Right atrium auricular region (tissue), 2 donors: Measurements from ENCODE around the gene CCDC92B. TPM values are rescaled to one million over a fixed set of nuclear protein-coding genes. Genes with fewer than 3 reads are reported as not detected.
A peak's percentile ranks its signal among the peaks of the same experiment; 100 is the strongest.
"Not testable (repeated sequence)": the region's sequence is repeated elsewhere in the genome, so short reads cannot be mapped to it uniquely, and the experiment has no call there.

Source experiments
- DNase-seq: peaks from one replicate; pipeline ENCODE4 v3.0.0-alpha.2; 2019; ENCODE audit warnings: low spot score
- H3K27ac ChIP-seq, 2 donors: fragments of 200-600 bp; sonication (generic); 1 replicate in 1 of 2; 2 replicates in 1 of 2; pipeline ENCODE4 v1.5.1; 2016 to 2019
- H3K27me3 ChIP-seq, 2 donors: fragments of 200-600 bp; sonication (generic); one replicate each; pipeline versions ENCODE4 v1.5.1 to v1.6.0; 2017 to 2019
- H3K36me3 ChIP-seq: fragments of 200-600 bp; sonication (generic); one replicate; pipeline ENCODE4 v1.5.1; 2016
- H3K4me1 ChIP-seq, 2 donors: fragments of 200-600 bp; sonication (generic); one replicate each; pipeline versions ENCODE4 v1.5.1 to v1.6.0; 2017 to 2019
- H3K4me3 ChIP-seq, 2 donors: fragments of 200-600 bp; sonication (generic); 1 replicate in 1 of 2; 2 replicates in 1 of 2; pipeline ENCODE4 v1.5.1; 2017 to 2019; ENCODE audit warnings: mild to moderate bottlenecking in 1 of 2, moderate library complexity in 1 of 2
- H3K9me3 ChIP-seq, 2 donors: fragments of 200-600 bp; sonication (generic); one replicate each; pipeline ENCODE4 v1.5.1; 2019
- total RNA-seq, 2 donors: library from RNA; depleted of rRNA; stranded (reverse); fragments of >200 nt; gene quantifications; one replicate each; pipeline ENCODE4 v1.1.0, GENCODE V29; 2016
- TF ChIP-seq, protein P1 (sequence below), 2 donors: fragments of 200-600 bp; sonication (generic); IDR thresholded peaks; one replicate each; pipeline ENCODE4 v1.5.1; 2019; ENCODE audit warnings: antibody characterized with exemption in 2 of 2

The CCDC92B gene
- total RNA-seq, 2 donors from 2014 or later = not detected

- Histone ChIP-seq H3K27ac (peak overlapping the region in 1 of 2 donors; percentile 35), H3K9me3 (no peaks in the 10 kb centered on the region), H3K4me1 (peaks cover 0 to 7% of the 10 kb centered on the region in 2 donors), H3K36me3 (no peaks in the 10 kb centered on the region), H3K27me3 (no peaks in the 10 kb centered on the region), H3K4me3 (no peak overlapping the region)
- TF ChIP-seq, protein P1, sequence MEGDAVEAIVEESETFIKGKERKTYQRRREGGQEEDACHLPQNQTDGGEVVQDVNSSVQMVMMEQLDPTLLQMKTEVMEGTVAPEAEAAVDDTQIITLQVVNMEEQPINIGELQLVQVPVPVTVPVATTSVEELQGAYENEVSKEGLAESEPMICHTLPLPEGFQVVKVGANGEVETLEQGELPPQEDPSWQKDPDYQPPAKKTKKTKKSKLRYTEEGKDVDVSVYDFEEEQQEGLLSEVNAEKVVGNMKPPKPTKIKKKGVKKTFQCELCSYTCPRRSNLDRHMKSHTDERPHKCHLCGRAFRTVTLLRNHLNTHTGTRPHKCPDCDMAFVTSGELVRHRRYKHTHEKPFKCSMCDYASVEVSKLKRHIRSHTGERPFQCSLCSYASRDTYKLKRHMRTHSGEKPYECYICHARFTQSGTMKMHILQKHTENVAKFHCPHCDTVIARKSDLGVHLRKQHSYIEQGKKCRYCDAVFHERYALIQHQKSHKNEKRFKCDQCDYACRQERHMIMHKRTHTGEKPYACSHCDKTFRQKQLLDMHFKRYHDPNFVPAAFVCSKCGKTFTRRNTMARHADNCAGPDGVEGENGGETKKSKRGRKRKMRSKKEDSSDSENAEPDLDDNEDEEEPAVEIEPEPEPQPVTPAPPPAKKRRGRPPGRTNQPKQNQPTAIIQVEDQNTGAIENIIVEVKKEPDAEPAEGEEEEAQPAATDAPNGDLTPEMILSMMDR (IDR thresholded peaks at IDR 0.05) = peak; percentile 56 to 82
- peak; percentile 66 for DNase-seq
Observed at GRCh38 chr17:2786176-2786881, 36.9 kb upstream of the CCDC92B start.

DNA sequence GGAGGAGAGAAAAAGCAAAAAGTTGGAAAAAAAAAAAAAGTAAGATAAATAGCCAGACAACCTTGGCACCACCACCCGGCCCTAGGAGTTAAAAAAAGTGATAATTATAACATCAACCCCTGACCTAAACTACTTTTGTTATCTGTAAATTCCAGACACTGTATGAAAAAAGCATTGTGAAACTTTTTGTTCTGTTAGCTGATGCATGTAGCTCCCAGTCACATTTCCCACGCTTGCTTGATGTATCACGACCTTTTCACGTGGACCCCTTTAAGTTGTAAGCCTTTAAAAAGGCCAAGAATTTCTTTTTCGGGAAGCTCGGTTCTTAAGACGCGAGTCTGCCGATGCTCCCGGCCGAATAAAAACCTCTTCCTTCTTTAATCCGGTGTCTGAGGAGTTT, 35.9 kb upstream of the CCDC92B start:
- H3K4me1 ChIP-seq, H3K36me3 ChIP-seq, H3K4me3 ChIP-seq, H3K9me3 ChIP-seq, DNase-seq, H3K27me3 ChIP-seq: not testable (repeated sequence)
- peak overlapping the region in 1 of 2 donors; percentile 35 for H3K27ac ChIP-seq

DNA sequence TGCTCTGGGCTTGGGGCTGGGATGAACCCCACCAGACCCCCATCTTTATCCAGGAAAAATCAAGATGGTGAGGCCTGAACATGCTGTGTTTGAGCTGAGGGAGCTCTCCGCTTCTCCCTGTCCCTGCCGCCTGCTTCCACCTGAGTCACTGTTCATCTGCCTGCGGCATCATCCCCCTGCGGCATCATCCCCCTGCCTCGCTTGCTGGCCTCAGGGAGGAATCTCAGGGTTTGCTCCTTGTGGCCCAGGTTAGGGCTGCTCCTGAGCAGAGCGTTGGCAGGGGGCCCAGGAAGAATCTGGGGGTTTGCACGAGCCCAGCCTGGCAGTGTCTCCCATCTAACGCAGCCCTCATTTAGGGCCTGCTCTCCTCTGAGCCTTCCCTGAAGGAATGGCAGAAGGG, 35.4 kb upstream of the CCDC92B start:
- Histone ChIP-seq H3K4me1 (peaks cover 0 to 7% of the 10 kb centered on the region in 2 donors), H3K27ac (no peak overlapping the region), H3K4me3 (no peak overlapping the region), H3K27me3 (no peaks in the 10 kb centered on the region), H3K9me3 (no peaks in the 10 kb centered on the region), H3K36me3 (no peaks in the 10 kb centered on the region)
- TF ChIP-seq, protein P1 (IDR thresholded peaks at IDR 0.05) = no peak
- no peak for DNase-seq

DNA sequence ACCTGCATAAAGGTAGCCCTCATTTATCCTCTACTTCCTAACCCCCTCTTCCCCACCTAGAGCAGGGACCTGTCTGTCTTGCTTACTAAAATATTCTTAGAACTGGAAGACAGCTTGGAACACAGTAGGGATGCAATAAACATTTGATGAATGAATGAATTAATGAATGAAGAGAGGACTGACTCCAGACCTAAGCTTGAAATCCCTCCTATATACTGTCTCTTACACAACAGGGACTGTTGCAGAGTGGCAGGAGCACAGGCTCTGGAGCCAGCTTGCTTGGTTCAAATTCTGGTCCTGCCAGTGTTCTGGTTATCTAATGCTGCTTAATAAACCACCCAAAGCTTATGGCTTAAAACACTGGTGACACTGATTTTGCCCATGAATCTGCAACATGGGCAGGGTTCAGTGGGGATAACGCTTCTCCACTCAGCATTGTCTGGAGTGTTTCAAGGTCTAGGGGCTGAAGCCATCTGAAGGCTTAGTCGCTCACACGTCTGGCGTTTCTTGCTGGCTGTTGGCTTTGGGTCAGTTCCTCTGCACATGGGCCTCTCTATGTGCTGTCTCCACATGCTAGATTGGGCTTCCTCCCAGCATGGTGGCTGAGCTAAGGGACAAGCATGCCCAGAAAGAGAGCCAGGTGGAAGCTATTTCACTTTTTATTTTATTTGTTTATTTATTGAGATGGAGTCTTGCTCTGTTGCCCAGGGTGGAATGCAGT, 34.0 kb upstream of the CCDC92B start:
- Histone ChIP-seq H3K4me3 (no peak overlapping the region), H3K9me3 (no peaks in the 10 kb centered on the region), H3K36me3 (no peaks in the 10 kb centered on the region), H3K27me3 (no peaks in the 10 kb centered on the region), H3K4me1 (peaks cover 0 to 7% of the 10 kb centered on the region in 2 donors), H3K27ac (no peak overlapping the region)
- DNase-seq = no peak
- TF ChIP-seq, protein P1 (IDR thresholded peaks at IDR 0.05) = no peak

- Histone ChIP-seq H3K27me3 (no peaks in the 10 kb centered on the region), H3K4me1 (peaks cover 0 to 7% of the 10 kb centered on the region in 2 donors), H3K9me3 (no peaks in the 10 kb centered on the region), H3K27ac (no peak overlapping the region), H3K36me3 (no peaks in the 10 kb centered on the region), H3K4me3 (no peak overlapping the region)
- TF ChIP-seq, protein P1 (IDR thresholded peaks at IDR 0.05) = no peak
- no peak for DNase-seq
Observed at GRCh38 chr17:2782055-2782454, 32.6 kb upstream of the CCDC92B start.

DNA sequence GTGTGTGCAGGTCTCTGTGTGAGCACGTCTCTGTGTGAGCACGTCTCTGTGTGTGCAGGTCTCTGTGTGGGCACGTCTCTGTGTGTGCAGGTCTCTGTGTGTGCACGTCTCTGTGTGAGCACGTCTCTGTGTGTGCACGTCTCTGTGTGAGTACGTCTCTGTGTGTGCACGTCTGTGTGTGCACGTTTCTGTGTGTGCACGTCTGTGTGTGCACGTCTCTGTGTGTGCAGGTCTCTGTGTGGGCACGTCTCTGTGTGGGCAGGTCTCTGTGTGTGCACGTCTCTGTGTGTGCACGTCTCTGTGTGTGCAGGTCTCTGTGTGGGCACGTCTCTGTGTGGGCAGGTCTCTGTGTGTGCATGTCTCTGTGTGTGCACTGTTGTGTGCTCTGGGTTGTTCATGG, 32.1 kb upstream of the CCDC92B start:
- H3K36me3 ChIP-seq, H3K27me3 ChIP-seq, H3K4me1 ChIP-seq, H3K27ac ChIP-seq, H3K9me3 ChIP-seq, H3K4me3 ChIP-seq, DNase-seq: not testable (repeated sequence)
